Naive thymus-derived CD4-positive, alpha-beta T cell (primary cell): ENCODE data around the gene B4GALNT4. TPM values are rescaled to one million over a fixed set of nuclear protein-coding genes. Genes with fewer than 3 reads are reported as not detected.
"Not testable (repeated sequence)": the region's sequence is repeated elsewhere in the genome, so short reads cannot be mapped to it uniquely, and the experiment has no call there.

ENCODE experiments used
- ATAC-seq: fragments of 150-1000 bp; cut with Tn5 transposase; 2 replicates; pipeline ENCODE4 v1.10.0; 2021; ENCODE audit warnings: mild to moderate bottlenecking, moderate library complexity
- CTCF ChIA-PET: fragments of 350-600 bp; sonication (Branson Sonifier 250); formaldehyde crosslinking; loops from one replicate; lab custom pipeline; 2021; ENCODE audit warnings: antibody characterized with exemption; lab: Charles Lee
- POLR2A ChIA-PET: fragments of 350-600 bp; sonication (Branson Sonifier 250); formaldehyde crosslinking; loops from one replicate; lab custom pipeline; 2021; ENCODE audit warnings: antibody characterized with exemption, inconsistent platforms; lab: Charles Lee
- DNase-seq, 9 donors: peaks; one replicate each; pipeline versions ENCODE4 v3.0.0 to v3.0.0-alpha.2; 2020 to 2022; ENCODE audit warnings: mixed read lengths in 1 of 9
- H3K27ac ChIP-seq: one replicate; pipeline ENCODE4 v1.7.0; 2013; ENCODE audit warnings: mild to moderate bottlenecking, low read depth, low read length, moderate library complexity
- H3K27me3 ChIP-seq, 2 donors: one replicate each; pipeline ENCODE4 v1.7.0; 2013; ENCODE audit warnings: low read length in 2 of 2, mild to moderate bottlenecking in 2 of 2, moderate library complexity in 2 of 2; ENCODE audit not compliant: control insufficient read depth in 2 of 2, insufficient read depth in 2 of 2
- H3K36me3 ChIP-seq, 3 experiments: 1 replicate in 2 of 3; 2 replicates in 1 of 3; pipeline ENCODE4 v1.7.0; 2013; ENCODE audit warnings: low read length in 3 of 3, mild to moderate bottlenecking in 3 of 3, moderate library complexity in 1 of 3; ENCODE audit not compliant: insufficient read depth in 3 of 3, control insufficient read depth in 2 of 3
- H3K4me1 ChIP-seq, 2 donors: one replicate each; pipeline ENCODE4 v1.7.0; 2013; ENCODE audit warnings: low read length in 2 of 2, mild to moderate bottlenecking in 2 of 2, moderate library complexity in 1 of 2; ENCODE audit not compliant: control insufficient read depth in 2 of 2, insufficient read depth in 2 of 2
- H3K4me3 ChIP-seq: 2 replicates; pipeline ENCODE4 v1.7.0; 2013; ENCODE audit warnings: mild to moderate bottlenecking, low read length
- H3K9me3 ChIP-seq, 3 experiments: 1 replicate in 2 of 3; 2 replicates in 1 of 3; pipeline ENCODE4 v1.7.0; 2013; ENCODE audit warnings: low read length in 3 of 3; ENCODE audit not compliant: control insufficient read depth in 2 of 3
- H3K27ac Mint-ChIP-seq, 9 donors: one replicate each; pipeline ENCODE4 v1.8.0; 2020 to 2022; ENCODE audit warnings: mixed read lengths in 9 of 9, mild to moderate bottlenecking in 8 of 9, moderate library complexity in 5 of 9, inconsistent platforms in 2 of 9
- H3K27me3 Mint-ChIP-seq, 5 donors: one replicate each; pipeline ENCODE4 v1.8.0; 2021 to 2022; ENCODE audit warnings: mixed read lengths in 5 of 5, mild to moderate bottlenecking in 1 of 5
- H3K36me3 Mint-ChIP-seq, 5 donors: one replicate each; pipeline ENCODE4 v1.8.0; 2020 to 2022; ENCODE audit warnings: mixed read lengths in 5 of 5, mild to moderate bottlenecking in 3 of 5, inconsistent platforms in 1 of 5
- H3K4me1 Mint-ChIP-seq, 7 donors: one replicate each; pipeline ENCODE4 v1.8.0; 2020 to 2022; ENCODE audit warnings: mixed read lengths in 7 of 7, mild to moderate bottlenecking in 3 of 7, inconsistent platforms in 1 of 7
- H3K4me3 Mint-ChIP-seq, 10 donors: one replicate each; pipeline ENCODE4 v1.8.0; 2020 to 2022; ENCODE audit warnings: mild to moderate bottlenecking in 10 of 10, mixed read lengths in 10 of 10, moderate library complexity in 6 of 10, inconsistent platforms in 2 of 10
- H3K9me3 Mint-ChIP-seq, 11 donors: one replicate each; pipeline ENCODE4 v1.8.0; 2020 to 2022; ENCODE audit warnings: mixed read lengths in 11 of 11, mild to moderate bottlenecking in 4 of 11, inconsistent platforms in 1 of 11, moderate library complexity in 1 of 11
- intact Hi-C, 2 donors: fragments of 100-400 bp; cut with micrococcal nuclease; formaldehyde crosslinking; loops; one replicate each; pipeline ENCODE4 v1.15.1; 2023
- polyA plus RNA-seq, 2 donors: library from polyadenylated mRNA; unstranded; fragments of 300-500 nt; fragmentation: Illumina TruSeq; gene quantifications; one replicate each; pipeline ENCODE4 v1.2.3, GENCODE V29; 2021
- total RNA-seq, 6 experiments: library from RNA in 5 of 6; stranded (reverse) in 5 of 6; gene quantifications; 1 replicate in 5 of 6; 2 replicates in 1 of 6; pipeline ENCODE4 v1.2.3 and lab custom pipeline; 2021 to 2026

B4GALNT4 gene
- total and polyA plus RNA-seq, 7 experiments from 2014 or later, result 0.14 to 11.8 (median 2.6) TPM; not detected in 1

GRCh38 chr11:411520-411919 is 42.2 kb downstream of the B4GALNT4 start:
- not testable (repeated sequence) for H3K9me3 Mint-ChIP-seq, DNase-seq, H3K27me3 ChIP-seq, H3K4me3 ChIP-seq, ATAC-seq, H3K27ac ChIP-seq, H3K27me3 Mint-ChIP-seq, H3K27ac Mint-ChIP-seq, H3K9me3 ChIP-seq
- peak overlapping the region in 1 of 10 donors; percentile 25 for H3K4me3 Mint-ChIP-seq
- ChIA-PET POLR2A (interaction anchor here (0.6 kb wide), 2 partner anchors 22 to 209 kb away, joined by 3 to 7 read pairs; no protein-coding TSS in a partner anchor), CTCF (interaction anchor here (1.2 kb wide), 1 partner anchor 38 kb away, joined by 3 read pairs; no protein-coding TSS in a partner anchor)
- Histone ChIP-seq H3K36me3 (peaks cover 0 to 21% (median 0%) of the 10 kb centered on the region in 3 experiments), H3K4me1 (peaks cover 20 to 22% of the 10 kb centered on the region in 2 donors)
- peaks cover 14 to 34% (median 25%) of the 10 kb centered on the region in 7 donors for H3K4me1 Mint-ChIP-seq
- peaks cover 0 to 11% (median 0%) of the 10 kb centered on the region in 5 donors for H3K36me3 Mint-ChIP-seq
- intact Hi-C loops, result loop anchor here in 1 of 2 donors (10.0 kb wide), 2 partner anchors 283 to 383 kb away; partner anchors contain the start of genes CEND1, DEAF1, SLC25A22 and TMEM80

- DNase-seq (peak in 2 of 9 donors; percentile 10 to 20), ATAC-seq (no peak)
- Mint-ChIP-seq H3K27ac (peak overlapping the region in 3 of 9 donors; percentile 79 to 88 (median 85)), H3K4me3 (peak overlapping the region; percentile 82 to 100 (median 95)), H3K36me3 (peaks cover 0 to 11% (median 0%) of the 10 kb centered on the region in 5 donors), H3K27me3 (no peaks in the 10 kb centered on the region), H3K9me3 (peaks cover 0 to 2% (median 0%) of the 10 kb centered on the region in 11 donors), H3K4me1 (peaks cover 14 to 33% (median 26%) of the 10 kb centered on the region in 7 donors)
- intact Hi-C loops, result loop anchor here in 1 of 2 donors (10.0 kb wide), 2 partner anchors 282 to 382 kb away; partner anchors contain the start of genes CEND1, DEAF1, SLC25A22 and TMEM80
- H3K27ac ChIP-seq, result peak overlapping the region; percentile 61
- peaks cover 16 to 21% of the 10 kb centered on the region in 2 donors for H3K4me1 ChIP-seq
- CTCF ChIA-PET, result interaction anchor here (0.9 to 1.3 kb wide), 2 partner anchors 36 to 184 kb away, joined by 3 read pairs; no protein-coding TSS in a partner anchor
- no peaks in the 10 kb centered on the region for H3K27me3 ChIP-seq
- POLR2A ChIA-PET, result interaction anchor here (0.6 to 5.2 kb wide), 4 partner anchors 27 to 391 kb away, joined by 3 to 93 read pairs (median 3); partner anchors contain the start of gene PTDSS2
- peak overlapping the region; percentile 92 for H3K4me3 ChIP-seq
- H3K9me3 ChIP-seq, result no peaks in the 10 kb centered on the region
- peaks cover 0 to 21% (median 0%) of the 10 kb centered on the region in 3 experiments for H3K36me3 ChIP-seq
Measured at GRCh38 chr11:412641-413119, 43.4 kb downstream of the B4GALNT4 start.

GRCh38 chr11:413120-414081 is 44.1 kb downstream of the B4GALNT4 start:
- Histone ChIP-seq H3K27ac (peak overlapping the region; percentile 61), H3K9me3 (no peaks in the 10 kb centered on the region), H3K36me3 (peaks cover 0 to 19% (median 0%) of the 10 kb centered on the region in 3 experiments), H3K4me3 (peak overlapping the region; percentile 92), H3K4me1 (peaks cover 11 to 21% of the 10 kb centered on the region in 2 donors), H3K27me3 (no peaks in the 10 kb centered on the region)
- peaks cover 14 to 37% (median 26%) of the 10 kb centered on the region in 7 donors for H3K4me1 Mint-ChIP-seq
- ATAC-seq (no peak), DNase-seq (peak in 4 of 9 donors; percentile 5 to 54 (median 36))
- peak overlapping the region in 7 of 9 donors; percentile 42 to 88 (median 80) for H3K27ac Mint-ChIP-seq
- CTCF ChIA-PET, result interaction anchor here (0.9 to 1.3 kb wide), 2 partner anchors 35 to 185 kb away, joined by 3 read pairs; no protein-coding TSS in a partner anchor
- no peaks in the 10 kb centered on the region for H3K27me3 Mint-ChIP-seq
- POLR2A ChIA-PET, result interaction anchor here (0.6 to 5.2 kb wide), 10 partner anchors 17 to 206 kb away, joined by 3 to 93 read pairs (median 6); partner anchors contain the start of genes BET1L, PTDSS2 and RIC8A
- H3K36me3 Mint-ChIP-seq, result peaks cover 0 to 11% (median 0%) of the 10 kb centered on the region in 5 donors
- peak overlapping the region; percentile 82 to 100 (median 95) for H3K4me3 Mint-ChIP-seq
- H3K9me3 Mint-ChIP-seq, result peaks cover 0 to 2% (median 0%) of the 10 kb centered on the region in 11 donors
- intact Hi-C loops, result loop anchor here (2.0 to 10.0 kb wide), 5 partner anchors 93 to 381 kb away; partner anchors contain the start of genes BET1L (in 1 of the 2), CEND1 (in 1 of the 2), DEAF1 (in 1 of the 2) and PSMD13 (in 1 of the 2)

- Mint-ChIP-seq H3K36me3 (peaks cover 0 to 11% (median 0%) of the 10 kb centered on the region in 5 donors), H3K27me3 (no peaks in the 10 kb centered on the region), H3K27ac (peak overlapping the region; percentile 78 to 97 (median 90)), H3K4me1 (peaks cover 14 to 37% (median 20%) of the 10 kb centered on the region in 7 donors), H3K4me3 (peak overlapping the region; percentile 94 to 100 (median 96)), H3K9me3 (peaks cover 0 to 2% (median 0%) of the 10 kb centered on the region in 11 donors)
- peak overlapping the region; percentile 92 for H3K4me3 ChIP-seq
- H3K36me3 ChIP-seq, result peaks cover 0 to 10% (median 0%) of the 10 kb centered on the region in 3 experiments
- no peaks in the 10 kb centered on the region for H3K9me3 ChIP-seq
- H3K27me3 ChIP-seq, result no peaks in the 10 kb centered on the region
- CTCF ChIA-PET, result interaction anchor here (0.8 to 3.2 kb wide), 5 partner anchors 29 to 87 kb away, joined by 3 to 16 read pairs (median 7); partner anchors contain the start of gene PTDSS2
- ATAC-seq (peak; percentile 35), DNase-seq (peak in 2 of 9 donors; percentile 17 to 41)
- POLR2A ChIA-PET, result interaction anchor here (0.6 to 5.2 kb wide), 19 partner anchors 9 to 208 kb away, joined by 3 to 93 read pairs (median 5); partner anchors contain the start of genes ANO9, BET1L, PTDSS2 and RIC8A
- peak overlapping the region; percentile 75 for H3K27ac ChIP-seq
- intact Hi-C loops, result loop anchor here (2.0 to 10.0 kb wide), 5 partner anchors 92 to 380 kb away; partner anchors contain the start of genes BET1L (in 1 of the 2), CEND1 (in 1 of the 2), DEAF1 (in 1 of the 2) and PSMD13 (in 1 of the 2)
- peaks cover 11 to 21% of the 10 kb centered on the region in 2 donors for H3K4me1 ChIP-seq
Measured at GRCh38 chr11:414318-414857, 45.1 kb downstream of the B4GALNT4 start.

GRCh38 chr11:415640-416041 is 46.3 kb downstream of the B4GALNT4 start:
- no peaks in the 10 kb centered on the region for H3K27me3 Mint-ChIP-seq
- peaks cover 10 to 37% (median 17%) of the 10 kb centered on the region in 7 donors for H3K4me1 Mint-ChIP-seq
- intact Hi-C loops, result loop anchor here (1.0 to 10.0 kb wide), 10 partner anchors 8 to 379 kb away; partner anchors contain the start of genes BET1L (in 1 of the 2), CEND1 (in 1 of the 2), DEAF1 (in 1 of the 2) and IFITM1 (in 1 of the 2)
- peaks cover 11 to 21% of the 10 kb centered on the region in 2 donors for H3K4me1 ChIP-seq
- DNase-seq (peak in 2 of 9 donors; percentile 9 to 41), ATAC-seq (no peak)
- peaks cover 0 to 11% (median 0%) of the 10 kb centered on the region in 5 donors for H3K36me3 Mint-ChIP-seq
- H3K4me3 ChIP-seq, result peak overlapping the region; percentile 92
- H3K4me3 Mint-ChIP-seq, result peak overlapping the region; percentile 94 to 100 (median 96)
- peak overlapping the region; percentile 75 for H3K27ac ChIP-seq
- no peaks in the 10 kb centered on the region for H3K27me3 ChIP-seq
- H3K27ac Mint-ChIP-seq, result peak overlapping the region; percentile 78 to 97 (median 90)
- H3K9me3 ChIP-seq, result no peaks in the 10 kb centered on the region
- CTCF ChIA-PET, result interaction anchor here (0.5 to 3.2 kb wide), 8 partner anchors 8 to 103 kb away, joined by 3 to 16 read pairs (median 5); partner anchors contain the start of gene PTDSS2
- POLR2A ChIA-PET, result interaction anchor here (0.9 to 5.2 kb wide), 17 partner anchors 9 to 390 kb away, joined by 3 to 93 read pairs (median 9); partner anchors contain the start of genes ANO9, BET1L, PTDSS2 and RIC8A
- no peaks in the 10 kb centered on the region for H3K36me3 ChIP-seq
- H3K9me3 Mint-ChIP-seq, result peaks cover 0 to 2% (median 0%) of the 10 kb centered on the region in 11 donors
